Hepatocyte (in vitro differentiated cells): ENCODE results near the gene COL4A2.

ENCODE experiments used
- CTCF ChIP-seq: fragments of 200-600 bp; sonication (generic); IDR thresholded peaks from 2 replicates; pipeline ENCODE4 v1.5.1; 2016; ENCODE audit warnings: antibody characterized with exemption, mild to moderate bottlenecking; ENCODE audit not compliant: poor library complexity
- EZH2 ChIP-seq: fragments of 200-600 bp; sonication (generic); IDR thresholded peaks from 2 replicates; pipeline ENCODE4 v1.6.1; 2016; ENCODE audit warnings: antibody characterized with exemption, mild to moderate bottlenecking, borderline replicate concordance
- EZH2phosphoT487 ChIP-seq: fragments of 200-600 bp; sonication (generic); IDR thresholded peaks from one replicate; pipeline ENCODE4 v1.6.1; 2018; ENCODE audit warnings: antibody characterized with exemption, mild to moderate bottlenecking, low read depth, moderate library complexity; ENCODE audit not compliant: unreplicated experiment, severe bottlenecking

GRCh38 chr13:110521946-110522345 lies 214.9 kb downstream of the COL4A2 start:
- TF ChIP-seq CTCF (no peak), EZH2 (no peak), EZH2phosphoT487 (no peak)
